K562 (cell line): Measurements from ENCODE around the gene RND1. TPM values are rescaled to one million over a fixed set of nuclear protein-coding genes. Genes with fewer than 3 reads are reported as not detected.

Source experiments
- ATF7 ChIP-seq: fragments of 450-650 bp; IDR thresholded peaks from 2 replicates; pipeline ENCODE4 v1.7.1; 2014; ENCODE audit warnings: mild to moderate bottlenecking, moderate library complexity
- BCLAF1 ChIP-seq, 2 experiments: fragments of 450-650 bp in 1 of 2; IDR thresholded peaks; 2 replicates each; pipeline ENCODE4 v1.6.1; 2011 to 2017; ENCODE audit warnings: low read depth in 2 of 2, antibody characterized with exemption in 1 of 2, borderline replicate concordance in 1 of 2, low read length in 1 of 2, mild to moderate bottlenecking in 1 of 2, mixed read lengths in 1 of 2; ENCODE audit not compliant: control insufficient read depth in 1 of 2
- C11orf30 ChIP-seq: fragments of 450-650 bp; IDR thresholded peaks from 2 replicates; pipeline ENCODE4 v1.6.1; 2016; ENCODE audit warnings: low read depth, mild to moderate bottlenecking
- CBX3 ChIP-seq, 2 experiments: IDR thresholded peaks; 1 replicate in 1 of 2; 2 replicates in 1 of 2; pipeline ENCODE4 v1.6.1; 2012; ENCODE audit warnings: inconsistent platforms in 2 of 2, low read length in 2 of 2, borderline replicate concordance in 1 of 2, control low read depth in 1 of 2
- FOXP4 ChIP-seq: sonication (generic); formaldehyde crosslinking; IDR thresholded peaks from 2 replicates; pipeline ENCODE4 v1.8.0; 2022; ENCODE audit warnings: mild to moderate bottlenecking, missing genetic modification reagents, borderline replicate concordance
- FUS ChIP-seq: fragments of 200-400 bp; formaldehyde crosslinking; optimal IDR thresholded peaks from 2 replicates; pipeline ENCODE3; 2017; ENCODE audit warnings: low read depth, low read length
- HNRNPLL ChIP-seq: fragments of 200-400 bp; formaldehyde crosslinking; IDR thresholded peaks from 2 replicates; pipeline ENCODE4 v1.6.1; 2017; ENCODE audit warnings: low read length, low read depth, mild to moderate bottlenecking; ENCODE audit not compliant: poor library complexity, severe bottlenecking
- JUN ChIP-seq, 2 experiments: sonication (generic) in 1 of 2; formaldehyde crosslinking in 1 of 2; IDR thresholded peaks; 2 replicates each; pipeline versions ENCODE4 v1.6.1 to v1.8.0; 2012 to 2022; ENCODE audit warnings: borderline replicate concordance in 2 of 2, mild to moderate bottlenecking in 2 of 2, improper control_type of control experiment in 1 of 2, low read depth in 1 of 2, low read length in 1 of 2, missing genetic modification reagents in 1 of 2
- NEUROD1 ChIP-seq: fragments of 150-350 bp; IDR thresholded peaks from 2 replicates; pipeline ENCODE4 v1.6.1; 2014; ENCODE audit warnings: borderline replicate concordance, low read length, low read depth; ENCODE audit not compliant: partially characterized antibody
- POLR2G ChIP-seq: fragments of 200-400 bp; formaldehyde crosslinking; IDR thresholded peaks from 2 replicates; pipeline ENCODE4 v1.6.1; 2017; ENCODE audit warnings: low read depth, mild to moderate bottlenecking, antibody characterized with exemption, low read length, moderate library complexity
- ZBTB11 ChIP-seq, 3 experiments: fragments of 200-800 bp in 1 of 3; fragments of 250-450 bp in 1 of 3; fragments of 450-650 bp in 1 of 3; sonication (Bioruptor Pico) in 1 of 3; sonication (Bioruptor generic) in 1 of 3; formaldehyde crosslinking in 1 of 3; IDR thresholded peaks; 2 replicates each; pipeline versions ENCODE4 v1.6.1 to v1.8.0; 2016 to 2022; ENCODE audit warnings: mild to moderate bottlenecking in 2 of 3, missing genetic modification characterization in 2 of 3, missing compliant biosample characterization in 1 of 3, moderate library complexity in 1 of 3
- ZNF239 ChIP-seq: fragments of 250-450 bp; sonication (Bioruptor Pico); IDR thresholded peaks from 2 replicates; pipeline ENCODE4 v1.4.0; 2020; ENCODE audit warnings: mild to moderate bottlenecking
- ZNF354B ChIP-seq: fragments of 250-450 bp; sonication (Bioruptor Pico); IDR thresholded peaks from 2 replicates; pipeline ENCODE4 v1.4.0; 2020
- ZNF445 ChIP-seq: fragments of 250-450 bp; sonication (Bioruptor Pico); IDR thresholded peaks from 2 replicates; pipeline ENCODE4 v1.4.0; 2020; ENCODE audit warnings: low read depth, mild to moderate bottlenecking, moderate library complexity
- ZNF584 ChIP-seq: fragments of 200-800 bp; sonication (Bioruptor generic); IDR thresholded peaks from 2 replicates; pipeline ENCODE4 v1.6.1; 2016; ENCODE audit warnings: low read depth, mild to moderate bottlenecking, missing genetic modification characterization, missing compliant biosample characterization
- polyA plus RNA-seq, 8 experiments: library from polyadenylated mRNA; depleted of rRNA in 4 of 8; stranded (reverse) in 5 of 8; unstranded in 3 of 8; fragments of >200 nt; fragmentation: Nextera tagmentation in 2 of 8; fragmentation: Illumina TruSeq in 1 of 8; extraction: Ambion mirVana in 2 of 8; extraction: Trizol in 1 of 8; gene quantifications; 2 replicates each; pipeline versions ENCODE4 v1.2.1 to v1.2.3, GENCODE V29; 2011 to 2014; ENCODE audit warnings: inconsistent platforms in 1 of 8, missing spikeins in 1 of 8
- total RNA-seq, 7 experiments: library from RNA; depleted of rRNA in 6 of 7; stranded (reverse); fragments of >200 nt in 6 of 7; fragmentation: Illumina TruSeq in 2 of 7; extraction: Trizol in 2 of 7; gene quantifications; 2 replicates each; pipeline versions ENCODE4 v1.2.1 to v1.2.3, GENCODE V29; 2011 to 2021; ENCODE audit warnings: low replicate concordance in 1 of 7

Gene RND1
- total and polyA plus RNA-seq, 9 of the 15 experiments (the other 6 are each of a cell fraction or from before 2014, with no cell fraction given) = 0.18 to 0.78 (median 0.58) TPM; not detected in 2

- TF ChIP-seq CBX3 (IDR thresholded peaks at IDR 0.05; ENCODE audit: borderline replicate concordance in 1 of 2, low read length in 2 of 2) (peak in 1 of 2 experiments; percentile 14; a peak in 1 of 3 replicates), C11orf30 (peak; percentile 99), ZNF354B (CRISPR knock-in tag) (0 out of 2 replicates have a peak, but pooled peaks have one; percentile 34), POLR2G (peak; percentile 97), JUN (IDR thresholded peaks at IDR 0.05; ENCODE audit: borderline replicate concordance, low read depth, low read length) (peak; percentile 78), JUN (CRISPR knock-in tag; IDR thresholded peaks at IDR 0.05; ENCODE audit: borderline replicate concordance) (no peak), ZNF584 (CRISPR knock-in tag) (peak; percentile 95), NEUROD1 (peak; percentile 47), ATF7 (peak; percentile 90), FOXP4 (no peak), ZNF239 (CRISPR knock-in tag) (peak; percentile 79), HNRNPLL (peak; percentile 50), BCLAF1 (IDR thresholded peaks at IDR 0.05; ENCODE audit: borderline replicate concordance in 1 of 2, control insufficient read depth in 1 of 2, low read depth in 2 of 2, low read length in 1 of 2) (peak in 1 of 2 experiments; percentile 69; a peak in 1 of 4 replicates), ZNF445 (CRISPR knock-in tag) (no peak), ZBTB11 (CRISPR knock-in tag; IDR thresholded peaks at IDR 0.05) (peak in 1 of 3 experiments; percentile 92; a peak in 2 of 6 replicates), FUS (no peak)
These were observed 13.6 kb downstream of the RND1 start, which contains the start of gene DDX23 (continued) for GRCh38 chr12:48851883-48852733.
